Stimulated activated CD4-positive, alpha-beta T cell treated with anti-CD3 and anti-CD28 coated beads, Interleukin-4, amount 100 ng/mL, for 48 hours (primary cell): ENCODE measurements around the gene RPS21.

Experiments used
- DNase-seq, 2 donors: peaks; one replicate each; pipeline ENCODE4 v3.0.0-alpha.2; 2020; ENCODE audit warnings: low read depth in 2 of 2

The RPS21 gene

GRCh38 chr20:62410746-62411478, 24.0 kb downstream of the RPS21 start:
- DNase-seq: no peak

DNA sequence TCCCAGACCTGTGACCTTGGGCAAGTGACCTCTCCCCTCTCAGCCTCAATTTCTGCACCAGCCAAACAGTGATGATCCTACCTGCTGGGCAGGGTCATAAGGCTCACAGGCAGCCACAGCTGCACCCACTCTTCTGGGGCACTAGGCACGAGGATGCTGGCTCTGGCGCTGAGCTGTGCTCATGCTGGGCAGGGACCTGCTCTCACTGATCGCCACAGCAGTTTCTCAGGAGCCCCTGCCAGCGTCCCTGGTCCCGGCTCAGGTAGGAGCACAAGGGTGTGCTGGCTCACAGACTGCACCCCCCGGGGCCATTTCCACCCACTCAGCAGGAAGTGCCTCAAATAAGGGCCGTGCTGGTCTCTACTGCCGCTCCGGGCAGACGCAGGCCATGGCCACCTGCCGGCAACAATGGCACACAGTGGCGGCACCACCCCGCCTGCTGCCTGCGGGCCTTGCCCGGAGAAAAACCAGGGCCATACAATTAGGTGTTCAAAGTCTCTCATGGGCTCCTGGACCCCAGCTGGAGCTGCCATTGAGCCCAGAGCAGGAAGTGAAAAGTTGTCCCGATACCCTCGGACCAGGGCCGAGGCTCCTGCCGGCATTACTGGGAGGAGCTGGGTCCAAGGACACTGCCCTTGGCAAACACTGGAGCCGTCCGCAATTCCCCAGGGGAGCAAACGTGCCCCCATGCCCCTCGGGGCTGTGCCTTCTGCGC, 24.7 kb downstream of the RPS21 start:
- DNase-seq: no peak

GRCh38 chr20:62412194-62413024, 25.5 kb downstream of the RPS21 start:
- DNase-seq: no peak

DNA sequence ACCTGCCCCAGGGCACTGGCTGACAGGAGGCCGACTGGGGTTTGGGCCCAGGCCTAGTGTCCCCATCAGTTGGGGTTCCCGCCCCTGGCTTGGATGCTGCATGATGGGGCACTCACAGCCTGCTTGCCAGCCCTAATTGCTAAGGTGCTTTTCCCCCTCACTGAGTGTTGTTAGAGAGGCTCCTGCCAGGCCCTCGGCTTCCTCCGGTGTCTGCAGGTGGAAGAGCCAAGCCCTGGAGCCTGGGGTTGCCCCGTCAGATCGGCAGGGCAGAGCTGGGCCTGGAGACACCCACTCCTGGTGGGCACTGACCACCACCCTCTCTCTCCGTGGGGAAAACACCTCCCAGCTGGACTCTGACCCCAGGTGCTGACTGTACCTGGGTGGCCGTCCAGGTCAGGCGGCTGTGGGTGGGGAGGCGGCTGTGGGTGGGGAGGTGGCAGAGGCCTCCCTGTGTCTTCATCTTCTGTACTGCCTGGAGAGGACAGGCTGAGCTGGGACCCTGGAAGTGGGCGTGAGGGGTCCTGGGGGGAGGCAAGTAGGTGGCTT, 26.2 kb downstream of the RPS21 start:
- DNase-seq: no peak

GRCh38 chr20:62413896-62414481, 27.1 kb downstream of the RPS21 start:
- DNase-seq: no peak

- no peak for DNase-seq
Measured at GRCh38 chr20:62415354-62416111, 28.6 kb downstream of the RPS21 start.

DNA sequence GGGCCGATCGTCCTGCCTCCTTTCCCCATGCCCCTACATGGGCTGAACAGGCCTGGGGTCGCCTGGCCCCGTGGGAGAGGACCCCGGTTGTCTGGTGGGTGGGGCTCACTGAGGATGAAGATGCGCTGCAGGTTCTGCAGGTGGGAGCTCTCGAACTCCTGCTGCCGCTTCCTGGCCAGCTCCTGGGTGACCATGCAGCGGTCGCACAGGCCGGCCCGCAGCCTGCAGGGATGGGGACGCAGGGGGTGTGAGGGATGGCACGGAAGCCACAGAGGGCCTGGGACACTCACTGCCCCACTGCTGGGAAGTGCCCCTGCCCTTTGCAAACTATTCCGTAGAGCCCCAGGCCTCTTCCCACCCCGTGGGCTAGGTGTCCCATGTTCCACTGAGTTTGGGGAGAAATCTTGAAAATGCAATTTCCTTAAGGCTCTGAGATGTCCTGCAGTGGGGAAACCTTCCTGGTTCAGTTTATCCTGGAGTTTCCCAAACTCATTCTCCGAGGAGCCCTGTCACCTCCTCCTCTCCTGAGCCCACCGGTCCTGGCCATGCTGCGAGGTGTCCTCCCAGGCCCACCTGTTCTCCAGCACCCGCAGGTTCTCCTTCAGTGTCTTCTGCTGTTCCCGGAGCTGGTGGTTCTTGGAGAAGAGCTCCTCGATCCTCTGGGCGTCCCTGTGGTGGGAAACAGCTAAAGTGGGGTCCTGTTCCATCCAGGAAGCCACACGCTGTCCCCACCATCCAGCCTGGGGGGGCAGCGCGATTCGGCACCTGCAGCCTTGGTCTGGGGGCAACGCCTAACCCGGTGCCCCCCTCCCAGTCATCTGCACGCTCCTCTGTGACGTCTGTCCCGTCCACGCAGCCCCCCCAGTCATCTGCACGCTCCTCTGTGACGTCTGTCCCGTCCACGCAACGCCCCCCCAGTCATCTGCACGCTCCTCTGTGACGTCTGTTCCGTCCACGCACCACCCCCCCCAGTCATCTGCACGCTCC, 30.0 kb downstream of the RPS21 start:
- DNase-seq: no peak

DNA sequence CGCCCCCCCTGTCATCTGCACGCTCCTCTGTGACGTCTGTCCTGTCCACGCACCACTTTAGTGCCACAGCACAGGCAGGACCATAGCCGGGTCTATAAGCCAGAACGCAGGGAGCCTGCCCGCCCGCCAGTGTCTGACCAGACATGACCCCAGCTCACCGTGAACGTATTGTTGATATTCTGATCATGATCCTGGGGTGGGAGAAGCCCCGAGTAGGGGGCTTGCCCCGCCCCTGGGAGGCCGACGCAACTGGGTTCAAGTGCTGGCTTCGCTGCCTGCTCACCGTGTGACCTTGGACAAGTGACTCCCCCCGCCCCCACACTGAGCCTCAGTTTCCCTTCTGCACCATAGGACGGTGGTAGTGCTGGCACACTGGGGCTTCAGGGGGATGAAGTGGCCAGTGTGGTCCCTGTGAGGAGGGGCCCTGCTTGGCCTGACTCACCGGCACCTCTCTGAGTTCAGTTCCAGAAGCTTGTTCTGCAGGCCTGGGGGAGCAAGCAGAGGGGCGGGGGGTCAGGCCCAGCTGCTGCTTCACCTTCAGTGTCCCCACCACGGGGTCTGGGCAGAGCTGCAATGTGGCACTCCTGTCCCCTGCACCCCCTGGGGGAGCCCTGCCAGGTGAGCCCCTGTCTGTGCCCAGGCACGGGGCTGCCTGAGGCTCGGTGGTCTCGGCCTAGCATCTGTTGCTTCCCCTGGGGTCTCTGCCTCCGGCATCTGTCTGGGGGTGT, 31.2 kb downstream of the RPS21 start:
- no peak for DNase-seq

DNA sequence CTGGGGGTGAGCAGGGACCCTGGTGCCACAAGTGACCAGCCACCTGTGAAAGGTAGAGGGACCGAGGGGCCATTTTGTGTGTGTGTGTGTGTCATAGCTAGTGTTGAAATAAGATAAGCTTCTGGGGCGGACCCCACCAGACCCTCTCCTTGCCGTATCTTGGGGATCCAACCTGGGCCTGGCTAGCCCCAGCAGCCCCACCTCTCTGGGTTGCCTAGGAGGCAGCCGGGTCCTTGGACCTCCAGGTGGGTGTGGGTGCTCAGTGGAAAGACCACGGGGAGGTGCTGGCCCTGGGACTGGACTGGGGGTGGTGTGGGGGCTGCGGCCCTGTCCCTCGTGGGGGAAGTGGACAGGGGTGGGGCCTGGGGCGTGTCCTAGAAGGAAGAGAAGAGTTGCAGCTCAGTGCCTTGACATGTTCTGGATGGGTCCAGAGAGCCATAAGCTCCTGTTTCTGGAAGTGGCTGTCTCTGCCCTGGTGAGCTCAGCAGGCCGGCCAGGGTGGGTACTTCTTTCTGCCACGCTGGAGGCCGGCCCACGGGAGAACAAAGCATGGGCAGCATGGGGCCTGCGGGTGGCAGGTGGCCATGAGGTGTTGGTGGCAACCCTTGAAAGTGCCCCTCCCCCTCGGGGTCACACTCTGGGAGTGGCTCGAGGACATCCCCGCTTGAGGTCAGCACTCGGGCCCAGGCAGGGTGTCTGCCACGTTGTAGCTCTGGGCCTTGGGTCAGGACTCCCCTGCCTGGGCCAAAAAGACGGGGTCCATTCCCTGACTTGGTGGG, 32.0 kb downstream of the RPS21 start:
- no peak for DNase-seq

GRCh38 chr20:62419759-62420158, 32.9 kb downstream of the RPS21 start:
- DNase-seq: no peak

GRCh38 chr20:62420846-62421715, 34.2 kb downstream of the RPS21 start:
- no peak for DNase-seq

GRCh38 chr20:62421716-62421990, 34.8 kb downstream of the RPS21 start:
- DNase-seq: no peak

DNA sequence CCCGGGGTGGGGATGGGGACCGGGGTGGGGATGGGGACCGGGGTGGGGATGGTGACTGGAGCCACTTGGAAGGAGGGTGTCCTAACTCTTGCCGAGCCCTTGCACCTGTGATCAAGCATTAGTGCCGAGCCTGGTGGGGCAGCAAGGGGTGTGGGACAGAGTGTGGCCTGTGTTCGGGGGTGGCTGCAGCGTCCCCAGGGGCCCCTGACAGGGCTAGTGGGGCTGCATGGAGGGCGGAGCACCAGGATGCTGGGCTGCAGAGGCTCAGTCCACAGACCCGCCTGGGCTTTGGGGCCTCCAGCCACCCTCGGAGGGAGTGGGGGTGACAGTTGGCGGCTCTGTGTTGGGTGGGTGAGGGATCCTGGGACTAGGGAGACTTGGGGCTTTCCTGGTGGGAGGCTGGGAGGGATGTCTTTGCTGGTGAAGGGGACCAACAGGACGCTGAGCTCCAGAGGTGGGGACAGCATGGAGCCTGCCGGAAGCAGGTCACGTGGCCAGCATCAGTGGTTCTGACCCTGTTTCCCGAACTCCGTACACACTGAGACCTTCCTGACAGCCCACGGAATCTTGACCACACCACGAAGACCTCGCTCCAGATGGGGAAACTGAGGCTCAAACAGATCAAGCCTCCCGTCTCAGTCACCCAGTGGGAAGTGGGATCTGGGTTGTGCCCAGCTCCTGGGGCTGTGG, 35.9 kb downstream of the RPS21 start:
- DNase-seq: no peak

DNA sequence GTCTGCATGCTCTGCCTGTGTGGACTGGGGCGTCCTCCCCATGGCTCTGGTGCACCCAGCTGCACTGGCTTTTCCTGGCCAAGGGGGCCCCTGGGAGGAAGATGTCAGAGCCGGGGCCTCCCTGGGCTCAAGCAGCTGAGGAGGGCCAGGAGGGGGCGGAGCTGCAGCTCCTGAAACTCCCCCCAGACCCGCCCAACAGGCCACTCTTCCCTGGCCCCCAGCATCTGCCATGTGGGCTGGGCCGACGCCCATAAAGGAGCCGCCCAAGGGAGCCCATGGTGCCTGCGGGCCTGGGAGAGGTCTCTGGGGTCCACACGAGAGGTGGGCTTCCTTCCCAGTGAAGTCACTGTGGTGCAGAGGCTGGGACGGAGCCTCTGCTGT, 36.4 kb downstream of the RPS21 start:
- DNase-seq: no peak

- DNase-seq: no peak
Measured at GRCh38 chr20:62424249-62425107, 37.6 kb downstream of the RPS21 start.
